Stimulated activated naive CD4-positive, alpha-beta T cell (primary cell): ENCODE measurements around the gene SLC16A9.
"Not testable (repeated sequence)": the region's sequence is repeated elsewhere in the genome, so short reads cannot be mapped to it uniquely, and the experiment has no call there.

ENCODE experiments used
- DNase-seq, 6 experiments: peaks; one replicate each; lab custom pipeline; 2025; lab: John Stamatoyannopoulos, UW

SLC16A9 gene

DNA sequence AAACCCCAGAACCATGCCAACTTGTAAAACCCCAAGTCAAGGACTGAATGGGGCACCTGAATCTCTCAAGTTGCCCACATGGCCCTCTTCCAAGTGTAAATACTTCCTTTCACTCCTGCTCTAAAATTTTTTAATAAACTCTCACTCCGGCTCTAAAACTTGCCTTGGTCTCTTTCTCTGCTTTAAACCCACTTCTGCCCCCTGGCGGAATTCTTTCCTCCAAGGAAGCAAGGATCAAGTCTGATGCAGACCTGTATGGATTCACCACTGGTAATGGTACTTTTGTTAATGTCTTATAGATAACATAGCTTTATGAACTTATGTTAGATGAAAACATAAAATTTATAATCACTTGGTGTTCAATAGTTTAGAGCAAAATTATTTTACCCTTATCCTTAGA, 33.8 kb downstream of the SLC16A9 start:
- DNase-seq = no peak

DNA sequence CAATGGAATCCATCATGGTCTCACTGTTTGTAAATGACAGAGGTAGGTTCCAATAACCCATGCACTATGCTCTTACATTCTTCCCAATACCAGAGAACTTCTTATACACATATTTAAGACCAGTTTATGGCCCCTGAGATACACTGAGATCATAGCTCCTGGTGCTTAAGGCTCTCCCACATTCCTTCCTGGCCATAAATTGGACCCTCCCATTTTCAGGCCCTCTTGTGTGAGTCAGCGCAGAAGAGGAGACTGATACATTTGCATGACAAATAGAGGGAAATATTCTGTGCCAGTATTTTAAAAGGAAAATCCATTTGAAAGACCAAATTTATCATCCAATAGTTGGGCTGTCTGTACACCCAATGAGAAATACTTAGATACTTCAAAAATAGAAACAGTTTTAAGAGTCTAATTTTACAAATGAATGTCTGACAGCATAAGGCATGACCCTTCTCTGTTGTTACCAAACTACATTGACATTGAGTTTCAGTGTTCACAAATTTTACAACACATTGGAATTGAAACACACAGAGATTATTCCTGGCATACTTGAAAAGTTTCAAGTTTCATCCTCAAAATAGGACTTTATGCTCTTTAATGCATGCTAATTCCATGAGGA, 35.3 kb downstream of the SLC16A9 start:
- no peak for DNase-seq

DNA sequence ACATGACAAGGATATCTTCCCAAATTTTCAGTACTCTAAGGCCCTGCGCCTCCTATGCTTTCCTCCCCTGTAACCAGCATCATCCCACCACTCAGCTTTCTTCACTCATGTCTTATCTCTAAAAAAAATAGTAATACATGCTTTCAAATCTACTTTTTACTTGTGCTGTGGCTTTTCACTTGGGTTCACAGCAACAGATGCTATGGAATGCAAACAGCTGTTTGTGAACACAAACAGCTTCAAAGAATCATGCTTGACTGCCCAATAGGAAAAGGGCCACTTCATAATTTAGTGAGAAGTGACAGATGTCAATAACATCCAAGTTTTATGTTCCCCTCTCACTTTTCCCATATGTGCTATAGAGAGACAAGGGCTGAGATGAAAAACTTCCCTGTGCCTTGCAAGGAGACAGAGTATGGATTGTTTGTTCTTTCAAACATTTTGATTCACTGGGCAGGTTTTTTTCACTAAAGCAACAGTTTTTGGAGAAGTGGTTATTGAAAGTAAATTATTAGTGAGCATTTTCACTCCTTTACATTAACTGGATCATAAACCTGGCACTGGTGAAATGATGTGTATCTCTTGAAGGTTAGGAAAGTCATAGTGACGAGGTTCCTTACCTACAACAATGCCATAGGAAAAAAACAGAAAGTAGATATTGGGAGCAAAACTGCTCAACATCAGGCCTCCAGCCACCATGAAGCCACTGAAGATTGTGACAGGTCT, 37.3 kb downstream of the SLC16A9 start:
- DNase-seq = no peak

DNA sequence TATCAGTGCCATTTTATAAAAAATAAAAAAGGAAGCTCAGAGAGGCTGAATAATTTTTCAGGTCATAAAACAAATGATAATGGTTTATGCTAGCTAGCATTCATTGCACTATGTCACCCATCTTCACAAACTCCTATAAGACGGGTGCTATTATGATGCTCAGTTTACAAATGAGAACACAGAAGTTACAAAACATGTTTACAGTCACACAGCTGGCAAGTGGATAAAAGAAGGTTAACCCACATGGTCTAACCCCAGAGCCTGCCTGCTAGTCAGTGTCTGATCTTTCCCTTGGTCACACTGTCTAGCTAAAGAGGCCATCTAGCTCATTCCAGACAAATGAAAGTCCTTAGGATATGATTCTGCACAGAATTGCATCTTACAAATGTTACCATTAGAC, 39.4 kb downstream of the SLC16A9 start:
- DNase-seq = no peak

DNA sequence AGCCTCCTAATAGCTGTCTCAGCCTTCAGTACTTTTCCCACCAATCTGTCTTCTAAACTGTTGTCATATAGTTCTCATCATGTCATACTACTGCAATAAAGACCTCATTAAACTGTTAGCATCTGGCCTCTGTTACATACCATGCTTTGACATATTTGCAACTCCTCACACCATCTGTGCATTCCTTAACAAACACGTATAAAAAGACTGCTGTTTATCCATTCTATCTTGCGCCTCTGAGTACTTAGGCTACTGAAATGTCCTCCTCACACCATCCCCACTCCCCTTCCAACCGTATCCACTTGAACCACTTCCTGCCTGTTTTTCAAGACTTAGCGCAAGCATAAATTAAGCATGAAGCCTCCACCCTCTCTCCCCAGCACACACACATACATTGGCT, 41.6 kb downstream of the SLC16A9 start:
- DNase-seq = no peak

DNA sequence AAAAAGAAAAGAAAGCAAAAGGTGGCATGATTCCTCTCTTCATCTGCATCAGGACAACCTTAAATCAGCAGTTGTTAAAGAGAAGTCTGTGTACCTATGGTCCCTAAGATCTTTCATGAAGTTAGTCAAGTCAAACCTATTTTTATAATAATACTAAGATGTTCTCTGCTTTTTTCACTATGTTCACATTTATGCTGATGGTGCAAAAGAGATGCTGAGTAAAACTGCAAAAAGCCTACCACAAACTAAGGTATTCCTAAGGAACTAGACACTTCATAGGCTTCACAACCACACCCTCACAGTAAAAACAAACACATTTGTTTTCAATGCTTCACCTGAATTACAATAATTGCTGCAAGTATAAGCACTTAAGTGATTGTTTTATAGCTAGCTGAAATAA, 43.3 kb downstream of the SLC16A9 start:
- no peak for DNase-seq

DNA sequence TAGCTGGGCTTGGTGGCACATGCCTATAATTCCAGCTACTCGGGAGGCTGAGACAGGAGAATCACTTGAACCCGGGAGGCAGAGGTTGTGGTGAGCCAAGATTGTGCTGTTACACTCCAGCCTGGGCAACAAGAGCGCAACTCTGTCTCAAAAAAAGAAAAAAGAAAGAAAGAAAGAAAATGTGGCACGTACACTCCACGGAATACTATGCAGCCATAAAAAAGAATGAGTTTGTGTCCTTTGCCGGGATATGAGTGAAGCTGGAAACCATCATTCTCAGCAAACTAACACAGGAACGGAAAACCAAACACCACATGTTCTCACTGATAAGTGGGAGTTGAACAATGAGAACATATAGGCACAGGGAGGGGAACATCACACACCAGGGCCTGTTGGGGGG, 46.4 kb downstream of the SLC16A9 start:
- DNase-seq = not testable (repeated sequence)

DNA sequence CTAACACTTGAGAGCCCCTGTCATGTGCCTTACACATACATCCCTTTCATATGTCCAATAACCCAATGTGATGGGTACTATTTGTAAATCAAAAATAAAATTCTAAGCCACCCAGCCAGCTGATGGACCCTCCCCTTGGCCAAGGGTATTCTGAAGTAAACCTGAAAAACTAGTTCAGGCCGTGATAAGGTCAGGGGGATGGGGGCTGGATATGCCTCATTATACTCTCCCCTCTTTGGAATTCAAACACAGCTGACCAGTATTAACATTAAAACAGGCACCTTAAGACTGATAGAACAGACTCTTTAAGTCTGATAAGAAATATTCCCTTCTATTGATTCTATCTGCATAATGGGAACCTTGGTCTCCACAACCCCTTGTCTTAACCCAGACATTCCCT, 51.9 kb downstream of the SLC16A9 start:
- no peak for DNase-seq

DNA sequence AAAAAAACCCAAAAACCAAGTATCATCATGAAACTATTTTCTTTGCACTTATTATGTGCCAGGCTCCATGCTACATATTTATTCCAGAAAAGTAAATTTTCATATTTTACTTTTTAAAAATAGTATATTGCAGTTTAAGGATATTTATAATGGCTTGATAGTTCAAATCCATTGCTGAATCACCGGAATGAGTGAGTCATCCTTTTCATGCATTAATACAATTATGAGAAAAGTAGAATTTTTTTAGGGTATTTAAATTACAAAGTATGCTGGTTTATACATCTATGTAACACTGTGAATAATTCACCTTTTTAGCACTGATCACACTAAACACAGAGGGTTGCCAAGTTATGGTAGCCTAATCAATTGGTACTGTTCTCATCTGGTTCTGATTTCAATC, 54.3 kb downstream of the SLC16A9 start:
- no peak for DNase-seq

DNA sequence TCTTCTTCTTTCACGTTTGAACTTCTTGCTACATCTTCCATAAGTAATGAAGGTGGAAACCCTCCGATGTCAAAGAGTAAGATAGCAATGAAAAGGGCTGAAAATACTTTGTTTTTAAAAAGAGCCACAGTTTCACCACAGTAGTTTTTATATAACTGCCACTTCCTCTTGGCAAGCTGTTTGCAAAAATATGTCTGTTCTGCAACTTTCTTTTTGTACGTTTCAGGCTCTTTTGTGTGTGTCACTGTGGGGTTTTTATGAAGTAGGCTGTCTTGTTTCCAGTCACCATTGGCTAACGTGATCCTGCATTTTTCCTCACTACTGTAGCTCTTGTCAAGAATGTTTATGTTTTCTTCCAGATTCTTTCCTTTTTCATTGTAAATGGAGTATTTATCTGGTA, 55.6 kb downstream of the SLC16A9 start:
- DNase-seq = no peak

DNA sequence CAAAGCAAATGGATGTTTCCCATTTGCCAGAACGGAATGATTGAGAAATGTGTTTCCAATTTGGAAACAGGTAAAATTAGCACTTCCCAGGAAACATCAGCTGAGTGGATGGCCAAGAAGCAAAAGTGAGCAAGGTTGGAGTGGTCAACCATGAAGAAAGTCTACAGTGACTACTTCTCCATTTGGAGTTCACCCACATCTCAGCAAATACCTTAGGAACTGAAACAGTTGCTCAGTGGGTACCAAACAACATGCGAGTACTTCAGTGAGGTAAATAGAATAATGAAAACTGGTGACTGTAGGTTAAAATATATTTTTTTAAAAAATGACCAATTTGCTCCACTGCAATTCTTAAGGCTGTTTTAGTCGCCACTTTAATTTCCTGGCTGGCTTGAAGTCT, 57.7 kb downstream of the SLC16A9 start:
- no peak for DNase-seq

DNA sequence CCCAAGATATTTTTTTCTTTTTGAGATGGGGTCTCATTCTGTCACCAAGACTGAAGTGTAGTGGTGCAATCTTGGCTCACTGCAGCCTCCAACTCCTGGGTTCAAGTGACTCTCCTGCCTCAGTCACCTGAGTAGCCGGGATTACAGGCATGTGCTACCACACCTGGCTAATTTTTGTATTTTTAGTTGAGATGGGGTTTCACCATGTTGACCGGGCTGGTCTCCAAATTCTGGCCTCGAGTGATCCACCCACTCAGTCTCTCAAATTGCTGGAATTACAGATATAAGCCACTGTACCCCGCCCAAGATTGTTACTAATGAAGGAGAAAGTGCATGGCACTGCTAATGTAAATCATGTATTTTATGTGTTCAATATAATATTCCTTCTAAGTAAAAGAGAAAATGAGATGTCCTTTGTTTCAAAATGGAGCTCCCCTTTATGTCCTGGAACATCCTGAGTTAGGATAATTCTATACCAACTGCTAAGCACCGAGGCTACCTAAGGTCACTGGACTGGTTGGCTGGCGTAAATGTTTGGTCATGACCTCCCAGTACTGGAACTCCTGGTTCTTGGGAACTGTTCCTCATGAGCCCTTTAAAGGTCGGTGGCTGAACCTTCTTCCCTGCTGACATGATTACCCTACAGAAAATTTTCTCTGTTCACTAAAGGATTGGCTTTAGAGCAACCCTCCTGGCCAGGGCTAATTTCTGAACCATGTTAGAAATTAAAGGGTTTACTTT, 59.9 kb downstream of the SLC16A9 start:
- no peak for DNase-seq

DNA sequence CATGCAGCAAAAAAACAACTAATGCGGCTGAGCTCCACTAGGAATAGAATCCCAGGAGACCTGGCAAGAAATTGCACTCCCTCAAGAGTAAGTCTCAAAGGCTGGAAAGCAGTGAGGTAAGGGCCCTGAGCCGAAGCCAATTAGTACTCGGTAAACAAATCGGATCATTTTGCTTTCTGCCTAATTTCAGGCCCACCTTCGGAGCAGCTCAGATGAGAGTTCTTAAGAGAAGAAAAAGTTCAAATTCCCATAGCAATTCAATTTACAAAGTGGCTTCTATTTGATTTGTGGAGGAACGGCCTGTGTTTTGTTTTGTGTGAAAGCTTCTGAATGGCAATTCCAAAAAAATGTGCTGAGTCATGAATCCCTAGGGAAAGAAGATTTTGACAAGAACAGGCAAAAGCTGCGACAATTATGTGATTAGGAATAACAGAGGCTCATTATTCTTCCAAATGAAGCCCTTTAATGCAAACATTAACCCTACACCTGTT, 60.9 kb downstream of the SLC16A9 start:
- no peak for DNase-seq

DNA sequence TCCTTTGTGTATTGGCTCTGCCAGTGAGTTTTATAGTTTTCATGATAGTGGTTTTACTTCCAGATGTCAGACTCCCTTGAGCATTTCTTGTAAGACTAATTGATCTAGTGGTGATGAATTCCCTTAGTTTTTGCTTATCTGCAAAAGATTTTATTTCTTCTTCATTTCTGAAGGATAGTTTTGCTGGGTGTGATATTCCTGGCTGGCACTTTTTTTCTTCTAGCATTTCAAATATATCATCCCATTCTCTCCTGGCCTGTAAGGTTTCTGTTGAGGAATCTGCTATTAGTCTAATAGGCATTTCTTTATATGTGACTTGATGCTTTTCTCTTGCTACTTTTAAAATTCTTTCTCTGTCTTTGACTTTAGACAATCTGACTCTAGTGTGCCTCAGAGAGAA, 64.8 kb downstream of the SLC16A9 start:
- DNase-seq = no peak

DNA sequence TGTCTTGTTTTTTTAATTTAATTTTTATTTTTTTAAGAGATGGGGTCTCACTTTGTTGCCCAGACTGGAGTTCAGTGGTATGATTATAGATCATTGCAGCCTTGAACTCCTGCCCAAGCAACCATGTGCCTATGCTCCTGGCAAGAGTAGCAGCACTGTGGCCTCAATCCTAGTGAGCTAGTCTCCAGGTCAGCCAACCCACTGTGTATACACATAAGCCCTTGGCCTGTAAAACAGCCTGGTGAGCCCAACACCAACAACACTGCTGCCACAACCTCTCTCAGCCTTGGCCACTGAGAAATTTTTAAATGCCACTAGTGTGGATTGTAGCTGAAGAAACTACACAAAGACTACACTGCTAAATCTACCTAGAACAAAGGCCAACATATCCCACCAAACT, 68.0 kb downstream of the SLC16A9 start:
- not testable (repeated sequence) for DNase-seq

DNA sequence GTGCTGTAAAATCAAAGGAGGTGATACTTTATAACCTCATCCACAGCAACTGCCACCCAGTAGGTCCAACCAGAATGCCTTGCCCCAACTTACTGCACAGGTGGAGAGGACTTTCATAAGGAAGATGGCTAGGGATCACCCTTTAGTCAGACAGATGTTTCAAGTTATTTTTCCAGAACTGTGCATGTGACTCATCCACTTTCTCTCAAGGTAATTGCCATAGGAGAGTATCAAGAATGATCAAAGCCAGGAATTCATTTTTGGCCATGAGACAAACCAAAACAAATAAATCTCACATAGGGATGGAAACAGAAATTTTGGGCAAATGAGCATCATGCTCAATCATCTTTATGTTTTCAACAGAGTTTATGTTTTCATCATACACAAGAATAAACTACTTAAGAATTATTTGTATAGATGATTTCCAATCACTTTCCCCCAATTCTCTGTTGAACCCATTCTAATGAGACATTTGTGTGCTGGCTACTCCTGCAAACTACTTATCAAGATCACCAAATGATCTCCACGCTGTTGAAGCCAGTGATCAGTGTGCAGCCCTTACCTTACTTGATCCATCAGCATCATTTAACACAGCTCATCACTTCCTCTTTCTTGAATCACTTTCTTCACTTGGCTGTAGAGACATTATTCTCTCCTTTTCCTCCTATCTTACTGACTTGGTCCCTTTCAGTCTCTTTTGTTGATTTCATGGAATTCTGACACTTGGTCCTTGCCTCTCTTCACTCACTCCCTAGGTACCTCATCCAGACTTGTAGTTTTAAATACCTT, 74.0 kb downstream of the SLC16A9 start:
- DNase-seq = no peak

DNA sequence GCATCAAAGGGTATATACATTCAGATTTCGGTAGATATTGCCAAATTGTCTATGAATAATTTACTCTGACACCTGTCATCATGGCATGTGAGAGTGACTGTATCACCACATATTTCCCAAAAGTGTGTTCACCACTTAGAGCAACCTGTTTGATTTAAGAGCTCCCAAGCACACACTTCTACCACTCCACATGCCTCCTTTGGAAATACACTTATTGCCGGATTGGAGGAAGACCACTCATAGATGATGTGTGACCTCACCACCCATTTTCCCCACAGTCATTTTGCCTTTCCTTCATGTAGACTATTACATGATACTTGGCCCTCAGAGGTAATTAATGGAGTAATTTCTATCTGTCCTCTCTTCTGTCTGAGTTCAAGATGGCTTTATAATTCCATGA, 75.5 kb downstream of the SLC16A9 start:
- no peak for DNase-seq

DNA sequence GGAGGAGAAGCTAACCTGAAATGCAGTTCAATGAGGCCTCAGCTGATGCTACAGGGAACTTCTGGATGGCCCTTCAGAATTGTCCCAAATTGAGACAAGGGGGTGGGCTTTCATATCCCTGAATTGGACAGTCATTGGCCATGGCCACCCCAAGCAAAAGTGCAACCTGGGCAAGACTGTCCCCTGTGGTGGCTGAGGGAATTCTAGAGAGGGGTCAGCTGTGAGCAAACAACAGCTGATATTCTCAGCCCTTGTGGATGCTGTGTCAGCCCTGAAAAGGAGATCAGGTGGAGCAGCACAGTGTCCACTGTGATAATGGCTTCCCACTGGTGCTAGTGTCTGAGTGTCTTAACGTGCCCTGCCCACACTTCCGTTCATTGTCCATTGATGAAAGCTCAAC, 76.6 kb downstream of the SLC16A9 start:
- DNase-seq = no peak

DNA sequence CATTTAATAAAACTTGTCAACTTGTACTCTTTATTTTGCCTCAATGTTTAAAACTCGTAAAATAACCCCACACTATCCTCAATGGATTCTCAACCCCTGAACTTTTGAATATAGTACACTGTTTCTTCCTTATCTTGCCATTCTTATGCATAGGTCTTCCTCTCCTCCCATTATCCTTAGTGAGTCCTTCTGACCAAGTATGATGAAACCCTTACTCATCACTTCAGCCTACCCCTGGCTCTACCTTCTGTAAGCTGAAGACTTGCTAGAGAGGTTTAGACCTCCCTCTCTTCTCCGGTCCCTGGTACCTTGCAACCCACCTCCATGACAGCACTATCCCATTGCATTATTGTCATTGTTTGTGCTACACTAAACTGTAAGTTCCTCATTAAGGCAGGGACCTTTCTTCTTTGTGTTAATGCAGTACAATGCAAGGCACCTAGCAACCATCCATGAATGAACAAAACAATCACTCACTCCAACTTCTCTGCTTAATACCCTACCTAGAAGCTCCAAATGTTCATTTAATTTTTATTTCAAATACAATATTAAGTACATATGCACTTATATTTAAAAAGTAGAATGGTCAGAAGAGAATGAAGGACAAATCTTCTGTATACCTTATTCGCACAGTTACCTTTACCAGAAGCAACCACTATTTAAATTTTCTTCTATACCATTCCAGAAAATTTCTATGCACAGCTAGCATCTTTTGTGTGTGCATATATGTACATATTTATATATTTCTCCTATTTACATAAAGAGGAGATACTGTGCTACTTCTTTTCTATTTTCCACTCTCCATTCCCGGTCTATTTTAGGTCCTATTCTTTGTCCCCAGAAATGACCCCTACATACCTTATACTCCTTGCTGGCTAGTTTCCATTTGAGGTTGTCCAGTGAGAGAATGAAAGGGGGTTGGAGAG, 77.5 kb downstream of the SLC16A9 start:
- DNase-seq = no peak

DNA sequence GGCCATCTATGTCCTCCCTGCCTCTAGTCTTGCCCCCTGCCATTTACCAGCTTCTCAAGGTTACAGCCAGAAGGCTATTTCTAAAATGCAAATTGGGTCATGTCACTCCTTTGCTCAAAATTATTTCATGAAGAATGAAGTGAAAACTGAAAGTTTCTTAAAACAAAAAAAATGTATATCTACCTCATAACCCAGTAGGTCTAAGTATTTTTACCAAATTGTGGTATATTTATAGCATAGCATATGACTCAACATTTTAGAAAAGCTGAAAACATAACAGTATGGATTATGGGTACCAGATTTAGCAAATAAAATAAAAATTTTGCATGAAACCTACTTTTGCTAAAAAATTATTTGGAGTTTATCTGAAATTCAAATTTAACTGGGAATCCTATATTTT, 78.4 kb downstream of the SLC16A9 start:
- DNase-seq = no peak

DNA sequence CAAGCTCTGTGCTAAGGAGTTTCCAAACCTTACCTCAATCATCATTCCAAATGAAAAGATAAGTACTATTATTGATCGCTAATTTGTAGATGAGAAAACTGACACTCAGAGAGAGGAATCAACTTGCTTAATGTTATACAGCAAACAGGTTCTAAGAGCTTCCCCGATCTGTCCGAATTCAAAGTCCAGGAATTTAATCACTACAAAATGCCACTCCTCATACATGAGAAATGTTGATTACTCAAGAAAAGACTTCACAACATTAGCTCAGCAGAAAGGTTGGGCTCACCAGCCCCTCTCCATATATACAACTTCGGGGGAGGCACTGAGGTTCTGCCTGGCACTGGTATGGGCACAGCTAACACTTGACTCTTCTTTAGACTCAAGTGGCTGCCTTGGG, 80.7 kb downstream of the SLC16A9 start:
- no peak for DNase-seq
